Anterior cingulate cortex (tissue), 58 donors: ENCODE results near the gene PTPN2.
"Not testable (repeated sequence)": the region's sequence is repeated elsewhere in the genome, so short reads cannot be mapped to it uniquely, and the experiment has no call there.

Source experiments
- DNase-seq, 58 donors: peaks; one replicate each; lab custom pipeline; 2025; lab: John Stamatoyannopoulos, UW

Gene PTPN2

DNA sequence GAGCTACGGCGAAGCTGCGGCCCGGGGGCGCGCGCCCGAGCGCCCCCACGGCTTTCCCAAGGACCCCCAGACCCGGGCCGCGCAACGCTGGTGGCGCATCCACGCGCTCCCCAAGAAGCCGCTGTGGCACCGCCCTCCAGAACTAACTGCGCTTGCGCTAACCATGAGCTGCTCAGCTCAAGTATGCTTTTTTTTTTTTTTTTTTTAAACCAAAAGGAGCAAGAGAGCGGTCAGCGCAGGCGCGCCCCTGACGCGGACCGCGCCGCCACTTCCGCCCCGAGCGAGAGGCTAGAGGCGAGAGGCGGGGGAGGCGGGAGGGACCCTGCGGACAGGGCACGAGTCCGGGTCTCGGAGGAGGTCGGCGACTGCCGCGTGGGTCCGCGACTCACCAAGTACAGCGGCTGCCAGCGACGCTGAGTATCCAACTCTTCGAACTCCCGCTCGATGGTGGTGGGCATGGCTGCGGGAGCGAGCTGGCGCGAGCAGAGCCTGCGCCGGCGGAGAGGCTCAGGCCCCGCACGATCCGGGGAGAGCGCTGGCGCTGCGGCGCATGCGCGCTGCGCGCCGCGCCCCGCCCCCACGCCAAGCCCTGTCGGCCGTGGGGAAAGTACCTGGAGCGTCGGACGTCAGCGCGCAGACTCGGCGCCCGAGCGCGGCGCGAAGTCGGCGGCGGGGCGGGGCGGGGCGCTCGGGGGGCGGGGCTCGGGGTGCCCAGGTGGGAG, at the start of gene PTPN2:
Gene PTPN2 (minus strand): TSS at position 554 of the 722 bp plus-strand sequence. CDS start 96 bp downstream, at position 458.
- DNase-seq, result peak; percentile 60 to 94 (median 88)

DNA sequence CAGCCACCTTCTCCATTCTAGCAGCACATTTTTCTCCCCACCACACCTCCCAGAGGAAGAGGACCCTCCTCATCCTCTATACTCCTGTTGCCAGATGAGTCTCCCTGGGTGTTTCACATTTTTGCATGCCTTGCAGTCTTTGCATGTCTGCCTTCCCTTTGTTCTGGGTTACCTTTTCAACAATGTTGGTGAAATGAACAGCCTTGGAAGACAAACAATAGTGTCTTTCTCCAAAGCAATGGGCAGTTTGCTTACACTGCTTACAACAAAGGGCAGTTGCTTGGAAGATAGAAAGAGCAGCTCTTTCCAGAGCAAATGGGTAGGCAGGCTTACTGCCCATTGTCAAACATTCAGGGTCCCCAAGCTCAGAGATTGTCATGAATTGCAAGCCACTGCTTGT, 49.3 kb upstream of the PTPN2 start:
- no peak for DNase-seq

DNA sequence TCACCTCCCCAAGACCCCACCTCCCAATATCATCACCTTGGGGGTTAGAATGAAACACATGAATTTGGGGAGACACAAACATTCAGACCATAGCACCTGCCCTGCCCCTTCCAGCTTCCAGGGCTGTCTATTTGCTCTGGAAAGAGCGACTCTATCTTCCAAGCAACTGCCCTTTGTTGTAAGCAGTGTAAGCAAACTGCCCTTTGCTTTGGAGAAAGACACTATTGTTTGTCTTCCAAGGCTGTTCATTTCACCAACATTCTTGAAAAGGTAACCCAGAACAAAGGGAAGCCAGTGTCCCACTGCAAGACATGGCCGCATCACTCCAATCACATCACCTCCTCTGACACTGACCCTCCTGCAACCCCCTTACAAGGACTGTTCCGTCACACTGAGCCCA, 46.9 kb upstream of the PTPN2 start:
- DNase-seq, result no peak

DNA sequence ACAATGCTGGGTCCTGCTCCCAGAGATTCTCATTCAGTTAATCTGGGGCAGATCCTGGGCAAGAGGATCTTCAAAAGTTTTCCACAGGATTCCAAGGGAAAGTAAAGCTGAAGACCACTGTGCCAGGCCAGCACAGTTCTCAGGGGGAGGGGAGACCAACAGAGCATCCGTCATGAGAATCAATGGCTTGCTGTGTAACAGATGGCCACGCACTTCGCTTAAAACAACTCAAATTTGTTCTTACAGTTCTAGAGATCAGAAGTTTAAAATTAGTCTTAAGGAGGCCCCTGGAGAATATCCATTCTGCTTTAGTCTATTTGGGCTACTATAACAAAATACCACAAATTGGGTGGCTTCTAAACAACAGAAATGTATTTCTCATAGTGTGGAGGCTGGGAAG, 46.3 kb upstream of the PTPN2 start:
- DNase-seq, result no peak

DNA sequence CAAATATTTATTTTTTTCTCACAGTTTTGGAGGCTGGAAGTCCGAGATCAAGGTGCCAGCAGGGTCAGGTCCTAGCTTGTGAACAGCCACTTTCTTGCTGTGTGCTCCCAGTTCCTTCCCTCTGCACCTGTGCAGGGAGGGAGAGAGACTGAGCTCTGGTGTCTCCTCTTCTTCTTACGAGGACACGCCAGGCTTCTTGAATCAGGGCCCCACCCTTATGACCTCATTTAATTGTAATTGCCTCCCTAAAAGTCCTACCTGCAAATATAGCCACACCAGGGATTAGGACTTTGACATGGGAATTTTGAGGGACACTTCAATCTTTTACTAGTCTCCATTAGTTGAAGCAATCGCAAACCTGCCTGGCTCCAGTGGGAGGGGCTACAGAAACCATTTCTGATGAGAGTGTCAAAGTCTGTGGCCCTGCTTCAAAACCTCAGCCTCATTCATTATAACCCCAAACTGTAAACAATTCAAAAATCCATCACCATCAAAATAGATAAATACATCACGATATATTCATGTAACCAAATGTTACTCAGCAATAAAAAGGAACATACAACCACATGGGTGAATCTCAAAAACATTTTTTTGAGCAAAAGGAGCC, 45.5 kb upstream of the PTPN2 start:
- no peak for DNase-seq

DNA sequence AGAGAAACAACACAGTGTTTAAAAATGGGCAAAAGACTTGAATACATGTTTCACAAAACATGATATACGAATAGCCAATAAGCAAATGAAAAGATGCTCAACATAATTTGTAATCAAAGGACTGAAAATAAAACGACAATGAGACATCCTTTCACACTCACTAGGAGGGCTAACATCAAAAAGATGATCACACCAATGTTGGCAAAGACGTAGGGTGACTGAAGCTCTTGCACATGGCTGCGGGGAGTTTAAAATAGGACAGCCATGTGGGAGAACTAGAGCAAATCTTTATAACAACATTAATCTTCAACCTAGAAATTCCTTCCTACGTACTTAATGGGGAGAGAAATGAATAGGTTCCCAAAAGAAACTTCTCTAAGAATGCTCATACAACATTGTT, 44.6 kb upstream of the PTPN2 start:
- peak in 1 of 58 donors; percentile 2 for DNase-seq

DNA sequence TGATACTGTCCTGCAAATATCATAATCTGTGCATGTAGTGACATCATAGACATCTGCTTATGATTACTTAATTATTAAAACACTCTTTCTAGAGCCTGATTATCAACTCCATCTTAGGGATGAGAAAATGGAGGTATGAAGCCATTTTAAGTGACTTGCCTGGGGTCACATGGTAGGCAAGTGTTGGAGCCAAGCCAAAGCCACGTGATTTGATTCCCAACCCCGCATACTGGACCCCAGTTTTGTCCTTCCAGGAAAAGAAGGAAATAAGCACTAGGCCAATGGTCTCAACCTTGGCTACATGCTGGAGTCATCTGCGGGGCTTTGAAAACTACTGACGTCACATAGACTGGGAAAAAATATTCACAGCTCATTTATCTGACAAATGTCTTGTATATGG, 44.2 kb upstream of the PTPN2 start:
- DNase-seq, result no peak

DNA sequence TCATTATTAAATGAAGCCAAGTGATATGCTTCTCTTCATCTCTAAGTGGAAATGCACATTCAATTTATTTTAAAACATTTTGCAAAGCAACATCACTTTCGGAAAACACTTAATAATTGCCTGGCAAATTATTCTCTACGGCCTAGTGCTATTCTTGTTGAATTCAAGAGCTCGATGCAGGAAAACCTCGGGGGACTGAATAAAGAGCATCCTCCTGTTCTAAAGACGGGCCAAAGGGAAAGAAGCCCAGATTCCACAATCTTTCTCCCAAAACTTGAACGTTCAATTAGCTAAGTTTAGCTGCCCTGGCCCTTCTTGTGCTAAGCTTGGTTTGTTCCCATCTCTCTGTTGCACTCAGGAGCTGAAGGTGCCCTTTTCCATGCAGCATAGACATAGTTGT, 40.6 kb upstream of the PTPN2 start:
- DNase-seq, result no peak

DNA sequence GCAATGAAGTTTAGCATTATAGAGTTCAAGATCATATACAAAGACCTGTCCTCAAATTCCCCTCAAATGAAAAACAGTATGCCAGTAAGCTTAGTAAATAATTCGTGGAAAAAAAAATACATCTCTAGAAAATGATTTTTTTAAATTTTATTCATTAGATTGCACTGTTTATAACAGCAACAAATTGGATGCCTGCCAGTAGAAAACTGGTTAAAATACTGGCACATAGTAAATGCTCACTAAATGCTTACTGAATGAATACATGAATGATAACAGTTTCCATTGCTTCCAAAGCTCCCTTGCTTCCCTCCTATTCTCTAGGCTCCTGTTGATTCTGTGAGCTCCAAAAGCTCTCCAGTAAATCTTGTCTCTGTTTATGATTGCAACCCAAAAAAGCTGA, 38.2 kb upstream of the PTPN2 start:
- no peak for DNase-seq

DNA sequence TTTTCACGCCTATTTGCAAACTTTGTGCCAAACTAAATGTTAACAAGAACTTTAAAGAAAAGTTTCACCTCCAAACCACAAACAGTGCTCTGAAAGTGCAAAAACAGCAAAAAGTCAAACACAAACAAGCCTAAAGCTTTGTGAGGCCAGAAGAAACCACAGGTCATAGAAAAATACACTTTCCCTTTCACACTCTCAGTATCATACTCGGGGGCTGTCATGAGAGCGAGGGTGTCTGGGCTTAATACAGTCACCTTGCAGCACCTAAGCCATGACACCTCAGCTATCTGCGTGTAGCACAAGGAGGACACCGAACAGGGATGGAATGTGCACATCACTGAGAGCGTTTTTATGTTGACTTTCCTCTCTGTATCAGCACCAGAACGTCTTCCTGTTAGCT, 37.1 kb upstream of the PTPN2 start:
- no peak for DNase-seq

DNA sequence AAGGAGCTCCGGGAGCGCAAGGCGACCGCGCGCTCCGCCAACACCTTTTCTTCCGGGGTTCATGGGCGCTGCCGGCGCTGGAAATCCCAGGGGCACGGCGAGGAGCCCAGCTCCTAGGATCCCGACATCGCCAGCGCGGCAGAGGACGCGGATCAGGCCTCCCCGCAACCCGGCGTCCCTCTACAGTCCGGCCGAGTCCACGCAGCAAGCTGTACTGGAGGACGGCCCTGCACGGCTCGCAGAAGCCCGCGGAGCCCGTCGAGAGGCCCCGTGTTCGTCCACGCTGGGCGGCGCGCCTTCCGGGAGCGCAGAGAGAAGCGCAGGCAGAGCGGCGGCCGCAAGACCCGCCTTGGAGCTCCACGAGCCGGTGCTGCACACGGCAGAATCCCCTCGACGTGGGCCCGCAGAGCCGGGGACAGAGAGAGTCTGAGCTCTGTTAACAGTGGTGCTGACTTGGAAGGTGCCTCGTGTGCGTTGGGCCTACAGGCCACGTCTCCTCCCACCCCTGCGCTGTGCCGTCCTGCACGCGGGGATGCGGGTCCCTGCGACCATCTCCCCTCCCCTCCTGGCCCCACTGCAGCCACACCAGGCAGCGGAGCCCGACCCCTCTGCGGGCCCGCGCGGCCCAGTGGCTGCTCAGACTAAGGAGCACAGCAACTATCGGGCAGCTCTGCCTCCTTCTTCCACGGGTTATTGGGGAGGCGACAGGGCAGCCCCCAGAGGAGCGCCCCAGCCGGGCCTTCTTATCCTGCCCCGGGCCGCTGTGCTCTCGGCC, 28.1 kb upstream of the PTPN2 start:
- no peak for DNase-seq

DNA sequence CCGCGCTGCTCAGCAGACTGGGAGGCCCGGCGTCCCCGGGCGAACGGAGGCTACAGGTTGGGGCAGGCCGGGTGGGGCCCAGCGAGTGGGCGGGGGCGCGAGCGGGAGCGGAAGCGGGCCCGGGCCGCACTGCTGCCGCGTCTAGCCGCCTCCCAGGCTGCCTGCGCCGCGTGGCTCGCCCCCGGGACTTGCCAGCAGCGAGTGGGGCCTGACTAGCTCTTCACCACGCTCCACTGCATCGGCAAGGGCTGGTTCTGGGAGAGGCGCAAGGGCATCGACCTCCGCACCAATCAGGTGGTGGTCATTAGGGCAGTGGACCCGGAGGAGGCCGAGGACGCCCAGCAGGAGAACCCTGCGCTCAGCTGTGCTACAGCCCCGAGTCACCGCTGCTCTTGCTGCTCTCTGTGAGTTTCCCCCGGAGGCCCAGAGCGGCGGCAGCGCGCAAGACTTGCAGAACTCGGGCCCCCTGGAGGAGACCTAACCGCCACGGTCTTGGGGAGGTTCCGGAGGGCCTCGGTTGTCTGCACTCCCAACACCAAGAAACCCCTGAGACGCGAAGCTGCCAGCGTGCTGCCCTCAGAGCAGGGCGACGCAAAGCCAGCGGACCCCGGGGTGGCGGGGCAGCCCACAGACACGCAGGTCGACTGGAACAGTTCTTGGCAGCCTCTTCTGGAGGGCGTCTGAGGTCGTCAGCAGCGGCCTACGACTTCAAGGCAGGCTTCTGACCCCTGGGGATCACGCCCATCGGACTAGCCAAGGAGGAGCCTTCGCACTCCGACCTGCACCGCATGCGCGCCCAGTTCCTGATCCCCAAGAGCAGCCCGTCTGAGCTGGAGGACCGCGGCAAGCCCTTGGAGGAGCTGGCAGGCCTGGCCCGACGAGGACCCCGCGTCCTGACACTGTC, 27.2 kb upstream of the PTPN2 start:
- peak in 1 of 58 donors; percentile 5 for DNase-seq

DNA sequence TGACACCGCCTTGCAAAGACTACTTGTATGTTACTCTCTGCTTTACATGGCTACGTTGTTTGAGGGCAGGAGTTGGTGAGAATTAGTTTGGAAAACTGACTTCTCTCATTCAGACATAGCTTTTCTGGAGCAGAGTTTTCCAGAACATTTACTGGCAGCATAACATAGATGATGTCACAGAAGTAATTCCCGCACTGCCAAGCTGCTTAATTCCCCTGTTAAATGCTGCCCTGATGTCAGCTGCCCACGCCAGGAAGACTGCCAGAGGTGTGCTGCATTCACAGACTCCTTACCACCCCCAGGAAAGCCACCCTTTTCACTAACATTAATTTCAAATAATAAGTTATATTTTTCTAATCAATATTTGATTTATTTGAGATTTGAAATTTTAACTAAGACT, 24.7 kb upstream of the PTPN2 start:
- no peak for DNase-seq

DNA sequence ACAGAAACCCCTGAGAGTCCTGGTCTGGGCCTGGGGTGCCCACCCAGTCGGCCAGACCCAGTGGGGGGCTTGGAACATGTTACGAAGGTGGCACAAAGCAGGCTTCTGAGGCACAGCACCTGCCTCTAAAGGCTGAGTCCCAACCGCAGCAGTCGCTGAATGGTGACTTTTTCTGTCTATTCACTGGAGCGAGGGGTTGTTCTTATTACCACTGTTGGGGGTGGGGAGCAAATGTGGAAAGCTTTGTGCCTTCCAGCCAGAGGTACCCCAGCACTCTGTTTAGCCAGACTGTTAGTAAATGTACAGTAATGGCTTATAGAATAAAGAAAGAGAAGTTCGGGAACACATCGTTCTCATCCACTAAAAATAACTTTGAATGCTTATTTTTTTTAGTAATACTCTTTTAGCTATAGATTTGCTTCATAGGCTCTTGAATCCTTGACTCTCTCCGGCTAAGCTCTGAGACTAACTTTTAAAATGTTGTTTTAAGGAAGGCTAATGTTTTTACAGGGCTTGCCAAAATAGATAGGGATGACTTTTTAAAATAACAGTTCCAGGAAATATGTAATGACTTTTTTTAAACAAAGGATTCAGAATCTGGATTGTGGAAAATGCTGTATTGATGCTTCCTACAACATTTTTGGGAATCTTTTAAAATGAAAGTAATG, 23.4 kb upstream of the PTPN2 start:
- DNase-seq, result no peak

DNA sequence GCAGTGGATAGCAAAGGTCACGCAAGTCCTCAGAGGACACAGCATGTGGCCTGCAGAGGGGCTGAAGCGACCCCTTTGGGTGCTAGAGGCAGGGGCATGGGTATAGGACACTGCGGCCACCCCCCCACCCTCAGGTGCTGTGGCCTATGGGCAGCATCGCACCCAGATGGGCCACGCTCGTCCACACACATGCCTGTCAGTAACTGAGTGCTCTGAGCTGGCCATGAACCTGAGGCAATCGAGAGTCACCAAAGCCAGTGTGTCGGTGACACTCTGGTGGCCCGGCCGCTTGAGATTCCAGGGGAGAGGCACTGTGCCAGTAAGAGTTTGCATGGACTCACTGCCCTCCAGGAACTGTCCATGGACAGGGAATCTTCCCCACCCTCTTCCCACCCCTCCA, 22.7 kb upstream of the PTPN2 start:
- no peak for DNase-seq

DNA sequence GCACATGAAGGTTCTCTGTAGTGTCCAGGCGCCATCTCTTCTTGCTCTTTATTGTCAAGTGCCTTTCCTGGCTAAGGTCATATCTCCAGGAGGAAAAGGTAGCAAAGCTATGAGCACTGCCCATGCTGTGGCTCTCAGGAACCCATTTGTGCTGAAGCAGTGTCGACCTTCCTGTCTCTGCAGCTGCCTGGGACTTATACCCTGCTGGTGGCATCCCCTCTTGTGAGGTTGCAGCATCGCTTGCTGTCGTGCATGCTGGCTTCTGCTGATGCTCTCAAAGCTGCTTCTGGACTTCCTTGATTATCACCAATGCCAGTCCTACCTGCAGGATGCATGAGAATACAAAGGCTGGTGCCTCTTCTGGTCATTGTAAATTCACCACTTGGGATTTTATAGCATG, 22.1 kb upstream of the PTPN2 start:
- no peak for DNase-seq

DNA sequence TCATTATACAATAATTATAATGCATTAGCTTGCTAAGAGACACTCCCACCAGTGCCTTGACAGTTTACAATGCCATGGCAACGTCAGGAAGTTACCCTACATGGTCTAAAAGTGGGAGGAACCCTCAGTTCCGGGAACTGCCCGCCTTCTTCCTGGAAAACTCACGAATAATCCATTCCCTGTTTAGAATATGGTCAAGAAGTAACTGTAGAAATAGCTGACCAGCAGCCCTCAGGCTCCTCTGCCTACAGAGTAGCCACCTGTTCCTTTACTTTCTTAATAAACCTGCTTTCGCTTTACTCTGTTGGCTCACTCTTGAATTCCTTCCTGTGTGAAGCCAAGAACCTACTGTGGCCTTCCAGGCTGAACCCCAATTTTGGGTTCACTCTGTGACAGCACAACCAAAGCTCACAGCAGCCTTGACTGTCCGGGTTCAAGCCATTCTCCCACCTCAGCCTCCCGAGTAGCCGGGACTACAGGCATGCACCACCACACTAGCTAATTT, 20.0 kb upstream of the PTPN2 start:
- no peak for DNase-seq

DNA sequence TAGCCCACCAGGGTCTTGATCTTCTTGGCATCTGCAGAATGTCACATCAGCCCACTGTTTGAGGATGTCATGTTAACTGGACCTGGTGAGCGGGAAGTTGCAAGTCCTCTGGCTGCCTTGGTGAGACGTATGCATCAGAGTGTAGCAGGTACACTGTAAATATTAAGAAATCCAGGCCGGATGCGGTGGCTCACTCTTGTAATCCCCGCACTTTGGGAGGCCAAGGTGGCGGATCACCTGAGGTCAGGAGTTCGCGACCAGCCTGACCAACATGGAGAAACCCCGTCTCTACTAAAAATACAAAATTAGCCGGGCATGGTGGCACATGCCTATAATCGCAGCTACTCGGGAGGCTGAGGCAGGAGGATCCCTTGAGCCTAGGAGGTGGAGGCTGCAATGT, 17.2 kb upstream of the PTPN2 start:
- DNase-seq, result not testable (repeated sequence)

DNA sequence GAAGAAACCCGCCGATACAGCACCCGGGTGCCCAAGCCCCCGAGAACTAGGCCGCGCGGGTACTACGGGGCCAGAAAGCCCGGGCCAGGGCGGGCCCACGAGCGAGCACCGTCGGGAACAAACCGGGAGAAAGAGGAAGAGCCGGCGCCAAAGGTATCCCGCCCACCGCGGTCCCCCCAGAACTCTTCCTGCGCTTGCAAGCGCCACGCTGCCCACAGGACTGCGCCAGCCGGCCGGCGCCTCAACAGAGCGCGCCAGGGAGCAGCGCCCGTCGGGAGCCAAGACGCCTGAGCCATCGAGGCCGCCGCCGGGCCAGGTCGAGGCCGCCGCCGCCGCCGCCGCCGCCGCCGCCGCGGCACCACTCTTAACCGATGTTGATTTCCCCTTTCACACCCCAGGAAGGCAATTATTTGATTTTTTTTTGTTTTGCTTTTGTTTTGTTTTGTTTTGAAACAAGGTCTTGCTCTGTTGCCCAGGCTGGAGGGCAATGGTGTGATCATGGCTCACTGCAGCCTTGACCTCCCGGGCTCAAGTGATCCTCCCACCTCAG, 12.8 kb upstream of the PTPN2 start:
- not testable (repeated sequence) for DNase-seq

DNA sequence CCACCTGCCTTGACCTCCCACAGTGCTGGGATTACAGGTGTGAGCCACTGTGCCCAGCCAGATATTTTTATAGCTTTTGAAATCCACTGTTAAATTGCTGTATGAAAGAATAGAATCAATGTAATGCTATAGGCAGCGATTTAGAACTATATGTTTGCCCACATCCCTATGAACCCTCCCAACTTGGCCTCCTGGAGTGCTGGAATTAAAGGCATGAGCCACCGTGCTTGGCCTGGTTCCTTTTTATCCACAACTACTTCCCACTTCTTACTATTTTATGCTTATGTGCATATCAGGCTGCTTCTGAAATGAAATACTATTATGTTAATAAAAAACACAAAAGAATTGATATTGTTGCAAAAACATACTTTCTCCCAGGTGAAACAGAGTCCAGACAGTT, 11.6 kb upstream of the PTPN2 start:
- no peak for DNase-seq
